Measurements from ENCODE around the gene ARV1.

GRCh38 chr1:230958370-230958769, 20.5 kb upstream of the ARV1 start:
- TF ChIP-seq RARB (CRISPR knock-in tag; IDR thresholded peaks at IDR 0.05) (no peak), ZFP30 (CRISPR knock-in tag; IDR thresholded peaks at IDR 0.05) (no peak), PATZ1 (CRISPR knock-in tag; IDR thresholded peaks at IDR 0.05; ENCODE audit: borderline replicate concordance) (no peak), TSHZ2 (CRISPR knock-in tag; IDR thresholded peaks at IDR 0.05) (no peak)
